ENCODE data around the gene SV2B. TPM values are rescaled to one million over a fixed set of nuclear protein-coding genes. Genes with fewer than 3 reads are reported as not detected.
A peak's percentile ranks its signal among the peaks of the same experiment; 100 is the strongest.

Gene SV2B
- total RNA-seq, 4 donors from 2014 or later: 0.42 to 2.3 (median 0.88) TPM

DNA sequence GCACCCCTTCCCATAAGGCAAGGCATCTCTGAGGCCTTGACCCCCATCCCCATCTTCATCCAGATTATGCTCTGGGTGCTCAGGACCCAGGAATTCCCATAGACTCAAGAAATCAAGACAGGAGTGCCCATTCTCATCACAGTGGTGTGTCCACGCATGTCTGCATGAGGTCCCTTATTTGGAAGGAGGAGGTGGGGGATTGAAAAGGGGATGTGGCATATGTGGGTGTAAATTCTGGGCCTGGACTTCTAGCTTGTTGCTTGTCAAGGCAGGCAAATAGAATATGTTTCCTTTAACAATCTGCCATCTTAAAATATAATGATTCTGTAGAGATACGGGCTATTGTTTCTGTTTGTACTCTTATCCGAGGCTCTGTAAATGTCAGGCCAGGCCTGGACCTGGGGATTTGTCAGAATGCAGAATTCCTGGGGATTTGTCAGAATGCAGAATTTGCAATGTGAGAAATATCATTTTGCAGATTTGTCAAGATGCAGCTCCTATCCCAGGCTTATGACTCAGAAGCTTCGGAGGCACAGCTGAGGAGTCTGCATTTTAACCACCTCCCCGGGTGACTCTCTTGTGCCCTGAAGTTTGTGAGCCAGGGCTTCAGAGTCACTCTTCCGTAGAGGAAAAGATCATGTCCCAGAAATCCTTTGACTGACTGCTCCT lies 157.8 kb downstream of the SV2B start:
- intact Hi-C loops (cut with DNase I; ENCODE audit: low total_unique reads): no loop called here
- TF ChIP-seq POLR2A (IDR thresholded peaks at IDR 0.05): no peak
- TF ChIP-seq, protein P1, sequence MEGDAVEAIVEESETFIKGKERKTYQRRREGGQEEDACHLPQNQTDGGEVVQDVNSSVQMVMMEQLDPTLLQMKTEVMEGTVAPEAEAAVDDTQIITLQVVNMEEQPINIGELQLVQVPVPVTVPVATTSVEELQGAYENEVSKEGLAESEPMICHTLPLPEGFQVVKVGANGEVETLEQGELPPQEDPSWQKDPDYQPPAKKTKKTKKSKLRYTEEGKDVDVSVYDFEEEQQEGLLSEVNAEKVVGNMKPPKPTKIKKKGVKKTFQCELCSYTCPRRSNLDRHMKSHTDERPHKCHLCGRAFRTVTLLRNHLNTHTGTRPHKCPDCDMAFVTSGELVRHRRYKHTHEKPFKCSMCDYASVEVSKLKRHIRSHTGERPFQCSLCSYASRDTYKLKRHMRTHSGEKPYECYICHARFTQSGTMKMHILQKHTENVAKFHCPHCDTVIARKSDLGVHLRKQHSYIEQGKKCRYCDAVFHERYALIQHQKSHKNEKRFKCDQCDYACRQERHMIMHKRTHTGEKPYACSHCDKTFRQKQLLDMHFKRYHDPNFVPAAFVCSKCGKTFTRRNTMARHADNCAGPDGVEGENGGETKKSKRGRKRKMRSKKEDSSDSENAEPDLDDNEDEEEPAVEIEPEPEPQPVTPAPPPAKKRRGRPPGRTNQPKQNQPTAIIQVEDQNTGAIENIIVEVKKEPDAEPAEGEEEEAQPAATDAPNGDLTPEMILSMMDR (IDR thresholded peaks at IDR 0.05): no peak
- H3K4me3 ChIP-seq (ENCODE audit: low read depth, poor library complexity, severe bottlenecking): no peak overlapping the region
- no peak for DNase-seq (ENCODE audit: low spot score in 2 of 2)
- 84% methylated on average over 6 of the region's 6 CpGs for whole genome bisulfite sequencing, 2 donors

DNA sequence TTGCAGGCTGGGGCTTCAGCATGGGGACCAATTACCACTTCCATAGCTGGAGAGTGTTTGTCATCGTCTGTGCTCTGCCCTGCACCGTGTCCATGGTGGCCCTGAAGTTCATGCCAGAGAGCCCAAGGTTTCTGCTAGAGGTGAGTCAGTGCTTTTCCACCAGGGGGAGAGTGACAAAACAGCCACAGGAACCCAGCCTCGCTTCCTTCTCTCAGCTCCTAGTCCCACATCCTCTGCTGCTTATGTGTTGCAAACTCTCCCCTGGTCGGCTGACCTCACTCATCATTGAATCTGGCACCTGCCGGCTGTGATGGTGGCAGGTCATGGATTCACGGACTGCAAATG lies 158.3 kb downstream of the SV2B start:
- 65 to 75% methylated on average over 6 of the region's 6 CpGs for WGBS, 2 donors
- intact Hi-C loops (cut with DNase I; ENCODE audit: low total_unique reads): no loop called here

GRCh38 chr15:91259077-91259476 lies 159.0 kb downstream of the SV2B start:
- intact Hi-C loops (cut with DNase I; ENCODE audit: low total_unique reads): no loop called here
- 73 to 83% methylated on average over 3 of the region's 3 CpGs for WGBS, 2 donors

More for the DNA sequence above, 158.3 kb downstream of the SV2B start:
- DNase-seq (ENCODE audit: low spot score in 2 of 2): no peak
- H3K4me3 ChIP-seq (ENCODE audit: low read depth, poor library complexity, severe bottlenecking): no peak overlapping the region
- TF ChIP-seq POLR2A (IDR thresholded peaks at IDR 0.05): no peak
- TF ChIP-seq, protein P1 (IDR thresholded peaks at IDR 0.05): no peak

GRCh38 chr15:91261345-91261744 lies 161.3 kb downstream of the SV2B start:
- intact Hi-C loops (cut with DNase I; ENCODE audit: low total_unique reads): no loop called here
- DNase-seq (ENCODE audit: low spot score in 2 of 2): no peak
- no peak for TF ChIP-seq POLR2A (IDR thresholded peaks at IDR 0.05)
- TF ChIP-seq, protein P1 (IDR thresholded peaks at IDR 0.05): no peak
- H3K4me3 ChIP-seq (ENCODE audit: low read depth, poor library complexity, severe bottlenecking): no peak overlapping the region

More at GRCh38 chr15:91259077-91259476, 159.0 kb downstream of the SV2B start:
- no peak overlapping the region for H3K4me3 ChIP-seq (ENCODE audit: low read depth, poor library complexity, severe bottlenecking)
- TF ChIP-seq POLR2A (IDR thresholded peaks at IDR 0.05): no peak
- TF ChIP-seq, protein P1 (IDR thresholded peaks at IDR 0.05): no peak
- DNase-seq (ENCODE audit: low spot score in 2 of 2): no peak

DNA sequence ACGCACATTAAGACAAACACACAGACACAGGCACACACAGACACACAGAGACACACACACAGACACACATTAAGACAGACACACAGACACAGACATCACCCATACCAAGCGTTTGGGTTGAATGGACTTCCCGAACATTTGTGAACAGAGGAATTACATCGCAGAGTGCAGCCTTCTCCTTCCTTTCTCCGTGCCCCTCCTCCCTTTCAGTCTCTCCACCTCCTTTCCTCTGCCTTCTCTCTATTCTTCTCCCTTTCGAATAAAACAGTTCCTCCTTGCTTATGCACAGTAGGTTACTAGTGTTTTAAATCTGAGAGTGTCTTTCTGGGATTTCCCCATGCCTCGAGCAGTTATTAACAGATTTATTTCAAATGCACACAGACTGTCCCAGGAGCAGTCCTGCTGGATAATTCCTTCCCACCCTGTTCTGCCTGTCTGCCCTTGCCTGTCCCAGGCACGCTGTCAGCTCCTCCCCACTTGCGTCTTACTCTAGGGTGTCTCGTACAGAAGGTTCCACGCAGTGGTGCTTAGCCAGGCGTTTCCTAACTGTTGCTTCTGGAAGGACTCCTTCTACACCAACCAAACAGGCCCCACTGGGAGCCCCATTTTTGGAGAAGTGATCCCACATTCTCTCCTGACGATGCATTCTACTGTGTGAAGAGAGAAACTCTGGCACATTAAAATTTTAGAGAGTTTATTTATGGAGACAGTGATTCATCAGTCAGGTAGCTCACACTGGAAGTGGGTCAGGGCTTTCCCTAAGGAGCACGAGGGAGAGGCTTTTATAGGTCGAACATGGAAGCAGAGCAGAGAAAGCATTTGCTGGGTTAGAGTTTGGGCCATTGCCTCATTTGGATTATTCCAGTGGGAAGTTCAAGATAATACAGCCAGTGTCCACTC lies 163.8 kb downstream of the SV2B start:
- DNase-seq (ENCODE audit: low spot score in 2 of 2): peak; percentile 75 to 93
- no peak overlapping the region for H3K4me3 ChIP-seq (ENCODE audit: low read depth, poor library complexity, severe bottlenecking)
- 23 to 26% methylated on average over 15 of the region's 15 CpGs for WGBS, 2 donors
- TF ChIP-seq, protein P1 (IDR thresholded peaks at IDR 0.05): no peak
- TF ChIP-seq POLR2A (IDR thresholded peaks at IDR 0.05): no peak
- intact Hi-C loops (cut with DNase I; ENCODE audit: low total_unique reads): no loop called here

Measured in lower leg skin (tissue), 4 donors.